ENCODE data around the gene LEKR1.
"Not testable (repeated sequence)": the region's sequence is repeated elsewhere in the genome, so short reads cannot be mapped to it uniquely, and the experiment has no call there.

The LEKR1 gene

DNA sequence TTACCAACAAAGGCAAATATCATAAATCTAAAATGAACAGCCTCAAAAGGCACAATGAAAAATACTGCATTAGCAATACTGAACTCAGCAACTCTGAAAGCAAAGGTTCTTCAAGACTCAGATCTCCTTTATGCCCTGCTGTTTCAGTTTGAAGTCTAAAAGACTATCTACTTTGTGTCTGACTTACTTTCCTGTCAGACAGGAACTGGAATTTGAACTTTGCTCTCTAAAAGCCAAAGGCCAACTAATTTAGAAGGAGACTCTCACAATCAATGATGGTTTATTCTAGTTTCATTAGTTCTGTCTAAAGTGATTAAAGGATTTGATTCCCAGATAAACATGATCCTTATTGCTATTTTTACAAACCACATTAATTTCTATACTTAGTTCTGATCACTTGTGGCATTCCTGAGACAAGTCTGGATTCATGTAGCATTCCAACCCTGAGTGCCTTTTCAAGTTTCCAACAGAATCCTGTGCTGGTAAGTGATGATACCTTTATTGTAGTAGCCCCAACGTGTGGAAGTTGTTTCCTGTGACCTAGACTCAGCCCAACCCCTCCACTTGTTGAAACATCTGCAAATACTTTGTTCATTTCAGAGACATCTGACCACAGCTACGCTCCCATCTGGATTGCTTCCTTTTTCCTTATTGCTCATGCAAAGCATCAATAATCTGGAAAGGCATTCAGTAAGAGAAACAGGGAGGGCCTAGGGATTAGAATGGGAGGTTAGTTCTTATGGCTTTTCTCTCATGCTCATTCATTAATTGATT lies 14.9 kb upstream of the LEKR1 start:
- no peak for DNase-seq

DNA sequence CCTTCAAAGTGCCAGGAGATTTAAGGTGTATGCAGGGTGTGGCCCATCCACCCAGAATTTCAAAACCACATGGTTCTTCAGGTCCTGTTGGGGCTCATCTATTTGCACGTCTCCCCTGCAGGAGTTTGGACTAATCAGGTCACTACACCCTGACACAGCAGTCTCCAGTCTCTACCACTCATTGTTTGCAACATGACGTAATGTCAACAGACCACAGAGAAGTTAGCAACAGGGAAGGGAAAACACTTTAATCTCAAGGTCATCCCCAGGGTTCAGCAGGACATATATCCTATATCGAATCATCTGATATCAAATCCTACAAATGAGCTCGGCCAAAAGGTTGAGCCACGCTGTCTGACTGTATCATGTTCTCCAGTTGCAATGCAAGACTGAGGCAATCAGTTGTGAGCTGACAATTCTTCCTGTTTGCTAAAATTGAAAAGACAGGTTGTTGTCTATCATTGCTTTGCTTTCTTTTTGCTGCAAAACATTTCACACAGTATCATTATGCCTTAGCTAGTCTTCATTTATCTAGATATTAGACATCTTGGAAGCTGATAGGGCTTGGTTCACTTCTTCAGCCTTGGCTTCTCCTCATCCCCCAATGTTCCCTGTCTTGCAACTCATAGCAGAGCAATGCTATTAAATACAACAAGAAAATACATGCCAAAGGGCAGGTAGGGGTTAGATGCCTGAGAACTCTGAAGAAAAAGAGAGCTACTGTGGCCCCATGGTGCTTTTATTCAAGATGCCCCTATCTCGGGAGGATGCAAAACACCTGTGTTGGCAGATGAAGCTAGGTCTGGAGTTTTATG lies 13.4 kb upstream of the LEKR1 start:
- no peak for DNase-seq

DNA sequence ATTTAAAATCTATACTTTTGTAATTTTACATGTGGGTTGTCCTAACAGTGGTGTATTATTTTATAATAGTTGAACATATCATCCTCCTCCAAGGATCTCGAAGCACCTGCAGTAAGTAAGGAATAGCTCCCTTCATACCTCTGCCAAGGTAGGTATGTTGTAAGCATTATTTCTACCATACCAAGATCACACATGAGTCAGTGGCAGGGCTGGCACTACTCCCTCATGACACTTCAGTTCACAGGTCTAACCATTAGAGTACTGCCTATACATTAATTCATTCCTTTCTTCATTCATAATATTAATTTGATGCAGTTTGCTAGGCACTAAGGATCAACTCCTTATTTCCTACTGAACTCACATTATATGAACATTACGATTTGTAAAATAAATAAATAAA lies 11.9 kb upstream of the LEKR1 start:
- DNase-seq, result no peak

DNA sequence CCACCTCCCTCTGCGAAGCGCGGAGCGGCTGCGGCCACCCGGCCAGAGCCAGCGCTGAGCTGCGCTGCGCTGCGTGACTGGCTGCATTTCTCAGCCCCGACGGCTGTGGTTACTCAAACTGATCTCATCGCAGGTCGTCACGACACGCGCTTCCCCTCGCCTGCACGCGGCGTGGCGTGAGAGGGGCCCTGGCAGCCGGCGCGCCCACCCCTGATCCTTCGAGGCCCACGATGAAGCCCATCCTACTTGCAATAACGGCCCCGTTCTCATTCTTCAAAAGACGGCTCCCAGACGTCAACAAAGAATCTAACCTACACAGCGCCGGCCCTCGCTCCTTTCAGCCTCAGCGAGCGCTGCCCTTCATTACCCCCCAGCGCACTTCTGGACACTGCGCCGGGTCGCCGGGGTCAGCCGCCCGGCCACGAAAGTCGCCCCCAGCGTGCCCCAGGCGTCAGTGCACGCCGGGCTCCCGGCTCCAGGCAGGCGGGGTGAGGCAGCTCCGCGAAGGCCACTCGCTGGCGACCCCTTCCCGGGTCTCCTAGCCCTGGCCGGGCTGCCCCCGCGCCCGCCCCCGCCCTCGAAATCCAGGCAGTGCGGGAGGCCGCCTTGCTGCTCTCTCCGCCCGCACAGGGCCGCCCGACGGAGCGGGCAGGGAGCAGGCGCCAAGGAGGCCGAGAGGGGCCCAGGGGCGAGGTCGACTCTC lies 9.9 kb upstream of the LEKR1 start:
- peak; percentile 41 for DNase-seq

DNA sequence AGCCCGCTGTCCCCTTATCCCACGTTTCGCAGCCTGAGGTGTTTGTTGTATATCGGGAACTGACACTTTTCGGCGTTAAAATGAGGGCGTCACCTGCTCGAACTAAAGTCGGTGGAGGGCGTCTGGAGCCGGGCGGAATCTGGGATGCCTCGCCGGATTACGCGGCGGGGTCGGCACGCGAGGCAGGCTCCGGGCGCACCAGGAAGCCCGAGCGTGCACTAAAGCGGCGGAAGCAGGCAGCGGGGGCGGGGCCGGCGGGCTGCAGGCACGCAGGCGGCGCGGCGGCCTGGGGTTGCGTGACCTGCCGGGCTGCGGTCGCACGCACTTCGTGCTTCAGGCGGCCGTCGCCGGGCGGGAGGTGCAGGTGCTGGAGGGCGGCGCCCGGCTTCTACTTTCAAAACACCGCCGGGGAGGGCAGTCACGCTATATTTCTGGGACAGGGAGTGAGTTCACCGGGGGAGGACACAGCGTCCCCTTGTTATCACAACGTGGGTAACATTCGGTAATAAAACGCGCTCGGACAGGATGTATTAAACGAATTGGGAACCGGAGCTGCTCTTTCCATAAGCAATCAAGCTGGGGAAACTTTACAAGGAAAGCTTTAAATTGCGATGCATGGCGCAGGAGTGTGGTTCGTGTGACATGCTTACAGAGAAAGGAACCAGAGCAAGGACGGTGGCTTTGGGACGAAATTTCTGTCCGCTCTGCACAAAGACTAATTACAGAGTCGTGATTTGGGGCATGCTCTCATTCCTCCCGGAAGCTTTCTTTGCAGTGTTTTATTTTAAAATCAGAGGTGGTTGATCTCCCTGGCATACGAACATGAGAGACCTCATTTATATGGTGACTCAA lies 9.1 kb upstream of the LEKR1 start:
- DNase-seq, result peak; percentile 87

DNA sequence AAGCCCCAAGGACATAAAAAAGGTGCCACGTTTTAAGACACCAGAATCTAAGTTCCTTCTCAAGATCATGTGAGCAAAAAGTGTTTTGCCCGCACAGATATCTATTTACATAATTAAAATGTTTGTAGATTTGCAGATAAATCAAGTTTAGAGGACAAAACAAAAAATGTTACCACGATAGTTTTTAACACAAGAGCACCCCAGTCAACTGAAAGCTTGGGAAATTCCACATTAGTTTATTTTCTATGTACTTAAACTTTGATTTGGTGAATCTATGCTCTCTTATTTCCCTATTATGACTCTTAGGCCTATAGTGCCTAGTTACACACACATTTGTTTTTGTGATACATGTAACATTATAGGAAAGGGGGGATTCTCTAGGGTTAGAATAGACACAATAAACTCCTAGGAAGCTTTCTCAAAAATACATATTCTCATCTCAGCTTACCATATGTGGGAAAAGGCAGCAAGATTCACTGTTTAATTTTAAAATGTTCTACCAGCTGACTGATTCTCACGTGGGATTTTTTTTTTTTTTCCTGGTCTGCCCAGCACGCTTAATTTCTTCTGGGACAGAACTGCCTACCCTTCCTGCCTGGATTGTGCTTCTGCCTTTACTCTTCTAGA lies 8.4 kb upstream of the LEKR1 start:
- no peak for DNase-seq

DNA sequence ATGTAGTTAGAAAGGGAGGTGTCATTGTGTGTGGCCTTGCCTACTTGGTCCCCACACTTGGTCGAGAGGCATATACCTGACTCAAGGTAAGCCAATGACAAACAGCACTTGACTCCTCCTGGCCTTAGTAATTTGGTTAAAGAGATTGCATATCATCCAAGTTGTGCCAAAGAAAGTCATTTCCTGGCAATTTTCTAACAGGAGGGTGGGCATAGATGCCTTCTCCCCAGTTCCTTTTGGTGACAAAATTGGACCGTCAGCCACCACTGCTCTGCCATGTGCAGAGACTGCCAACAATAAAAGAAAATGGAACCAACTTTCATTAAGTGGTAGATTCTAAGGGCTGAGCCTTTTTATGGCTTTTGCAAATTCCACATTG lies 7.9 kb upstream of the LEKR1 start:
- no peak for DNase-seq

DNA sequence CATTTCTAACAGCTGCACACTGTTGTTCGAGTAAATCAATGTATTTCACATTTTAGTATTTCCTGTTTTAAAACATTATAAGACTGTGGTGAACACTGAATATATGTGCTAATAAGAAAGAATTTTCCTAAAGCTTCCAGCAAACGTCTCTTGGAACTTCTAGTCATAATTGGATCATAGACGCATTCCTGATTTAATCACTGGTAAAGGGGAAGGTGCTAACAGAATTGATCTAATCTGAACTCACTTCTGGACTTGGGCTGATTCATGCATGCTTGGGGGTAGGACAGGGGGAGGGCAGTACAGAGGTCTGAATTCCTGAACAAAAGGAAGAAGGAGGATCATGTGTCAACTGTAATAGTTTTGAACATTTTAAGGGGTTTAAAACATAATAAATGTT lies 7.3 kb upstream of the LEKR1 start:
- no peak for DNase-seq

DNA sequence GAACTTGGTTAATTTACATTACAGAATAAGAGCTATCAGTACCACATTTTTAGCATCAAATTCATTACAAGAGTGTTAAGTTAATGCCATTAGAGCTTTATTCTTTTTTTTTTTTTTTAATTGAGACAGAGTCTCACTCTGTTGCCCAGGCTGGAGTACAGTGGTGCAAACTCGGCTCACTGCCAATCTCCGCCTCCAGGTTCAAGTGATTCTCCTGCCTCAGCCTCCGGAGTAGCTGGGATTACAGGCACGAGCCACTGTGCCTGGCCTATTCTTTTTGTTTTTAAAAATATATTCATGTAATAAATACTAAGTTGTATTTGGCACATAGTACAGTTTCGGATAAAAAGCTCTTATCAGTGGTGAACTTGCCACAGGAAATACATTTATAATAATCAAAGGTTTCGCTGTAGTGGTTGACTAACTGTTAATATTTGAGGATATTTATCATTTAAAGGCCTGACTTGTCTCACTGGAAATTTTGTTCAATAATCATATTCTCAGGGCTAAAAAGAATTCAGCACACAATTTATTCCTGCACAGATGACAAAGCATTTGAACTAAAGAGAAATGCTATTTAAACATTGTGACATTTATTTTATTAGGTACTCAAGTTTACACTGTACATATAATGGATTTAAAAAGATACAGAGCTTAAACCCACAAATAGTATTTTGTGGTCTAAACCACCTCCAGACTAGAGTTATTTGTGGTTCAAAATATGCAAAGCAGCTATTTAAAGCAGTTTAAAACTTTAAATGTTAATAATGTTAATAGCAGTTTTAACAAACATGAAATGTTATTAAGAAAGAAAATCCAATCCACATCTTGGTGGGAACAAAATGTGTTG lies 6.1 kb upstream of the LEKR1 start:
- no peak for DNase-seq

DNA sequence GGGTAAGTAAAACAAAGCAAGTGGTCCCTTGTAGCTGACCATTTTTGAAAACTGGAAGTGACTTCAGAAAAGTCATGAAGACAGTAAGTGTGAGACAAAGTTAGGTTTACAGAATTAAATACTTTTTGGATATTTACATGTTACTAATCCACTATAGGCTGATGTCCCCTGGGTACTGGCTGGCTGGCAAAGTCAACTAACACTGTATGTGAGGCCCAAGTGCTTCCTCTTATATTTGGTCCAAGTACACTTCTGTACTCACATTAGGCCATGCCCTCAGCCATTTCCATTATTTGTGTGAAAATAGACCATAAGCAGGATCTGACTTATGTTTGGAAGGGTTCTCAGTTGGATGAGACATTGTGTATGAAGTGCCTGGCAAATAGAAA lies 5.5 kb upstream of the LEKR1 start:
- no peak for DNase-seq

DNA sequence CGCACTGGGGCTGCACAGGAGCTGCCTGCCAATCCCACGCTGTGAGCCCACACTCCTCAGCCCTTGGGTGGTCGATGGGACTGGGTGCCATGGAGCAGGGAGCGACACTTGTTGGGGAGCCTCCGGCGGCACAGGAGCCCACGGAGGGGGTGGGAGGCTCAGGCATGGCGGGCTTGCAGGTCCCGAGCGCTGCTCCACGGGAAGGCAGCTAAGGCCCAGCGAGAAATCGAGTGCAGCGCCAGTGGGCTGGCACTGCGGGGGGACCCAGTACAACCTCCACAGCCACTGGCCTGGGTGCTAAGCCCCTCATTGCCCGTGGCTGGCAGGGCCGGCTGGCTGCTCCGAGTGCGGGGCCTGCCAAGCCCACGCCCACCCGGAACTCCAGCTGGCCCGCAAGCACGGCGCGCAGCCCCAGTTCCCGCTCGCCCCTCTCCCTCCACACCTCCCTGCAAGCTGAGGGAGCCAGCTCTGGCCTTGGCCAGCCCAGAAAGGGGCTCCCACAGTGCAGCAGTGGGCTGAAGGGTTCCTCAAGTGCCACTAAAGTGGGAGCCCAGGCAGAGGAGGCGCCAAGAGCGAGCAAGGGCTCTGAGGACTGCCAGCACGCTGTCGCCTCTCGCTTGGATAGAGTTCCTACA lies 3.4 kb upstream of the LEKR1 start:
- DNase-seq, result not testable (repeated sequence)

DNA sequence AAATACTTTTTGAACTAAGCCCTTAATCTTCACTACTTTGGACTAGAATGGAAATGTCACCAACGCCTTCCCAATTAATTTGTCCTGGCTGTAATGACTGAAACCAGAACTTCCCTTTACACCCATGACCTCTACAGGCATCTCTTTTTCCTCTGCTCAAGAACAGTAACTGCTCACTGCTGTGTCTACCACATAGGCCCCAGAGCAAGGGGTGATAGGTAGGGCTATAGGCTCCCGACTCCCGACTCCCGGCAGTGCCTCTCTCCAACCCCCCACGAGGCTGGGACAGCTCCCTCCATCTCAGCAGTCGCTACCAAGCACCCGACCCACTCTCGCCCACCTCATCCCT lies 384 bp upstream of the LEKR1 start:
- DNase-seq, result no peak

DNA sequence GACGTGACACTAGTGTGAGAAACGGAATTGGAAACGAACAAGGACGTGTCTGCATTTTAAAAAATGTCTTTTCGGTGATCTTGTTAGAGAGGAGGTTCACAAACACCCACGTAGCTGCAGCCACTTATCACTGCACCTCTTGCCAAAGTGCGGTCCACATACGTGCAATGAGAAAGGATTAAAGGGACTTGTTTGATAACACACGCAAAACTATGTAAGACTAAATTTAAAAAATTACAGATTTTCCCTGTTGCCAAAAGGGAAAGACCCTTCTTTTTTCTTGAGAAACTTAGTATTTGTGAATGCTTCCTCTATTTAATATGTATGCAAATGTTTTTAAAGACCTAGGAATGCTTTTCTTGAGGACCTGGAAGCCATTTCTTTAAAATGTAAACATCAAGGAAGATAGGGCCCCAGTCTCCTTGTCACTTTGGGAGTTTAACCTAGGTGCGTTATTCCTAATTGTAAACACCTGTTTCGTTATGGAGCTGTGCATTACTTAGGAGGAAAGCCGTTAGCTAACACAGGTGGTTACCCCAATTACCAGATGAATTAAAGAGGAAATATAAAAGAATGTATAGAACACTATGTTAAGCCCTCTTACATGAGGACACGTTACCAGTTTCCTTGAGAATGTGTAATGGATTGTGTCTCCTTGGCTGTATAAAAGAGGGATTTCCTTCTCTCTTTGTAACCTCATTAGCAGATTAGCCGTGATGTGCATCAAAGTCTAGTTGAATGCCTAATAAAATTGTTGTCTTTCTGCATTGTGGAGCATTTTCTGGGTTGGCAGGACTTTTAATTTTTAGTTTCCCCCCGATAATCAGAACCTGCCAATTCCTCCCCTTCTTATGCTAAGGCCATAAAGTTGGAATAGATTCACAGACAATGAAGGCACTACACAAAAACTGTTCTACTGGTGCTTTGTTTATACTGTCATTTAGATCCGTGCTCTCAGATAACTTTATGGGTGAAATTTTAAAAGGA lies 1.0 kb downstream of the LEKR1 start:
- DNase-seq, result no peak

DNA sequence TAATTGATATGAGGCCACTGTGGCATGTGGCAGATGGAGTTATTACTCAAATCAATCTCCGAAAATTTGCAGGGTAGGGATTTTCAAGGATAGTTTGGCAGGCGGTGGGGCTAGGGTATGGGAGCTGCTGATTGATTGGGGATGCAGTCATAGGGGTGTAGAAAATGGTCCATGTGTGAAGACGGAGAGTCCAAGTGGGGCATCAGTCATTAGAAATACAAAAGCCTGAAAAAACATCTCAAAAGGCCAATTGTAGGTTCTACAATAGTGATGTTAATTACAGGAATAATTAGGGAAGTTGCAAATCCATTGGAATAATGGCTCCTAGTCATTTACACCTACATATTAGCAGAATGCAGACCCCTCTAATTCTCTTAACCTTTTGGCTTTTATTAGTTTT lies 4.9 kb downstream of the LEKR1 start:
- no peak for DNase-seq

DNA sequence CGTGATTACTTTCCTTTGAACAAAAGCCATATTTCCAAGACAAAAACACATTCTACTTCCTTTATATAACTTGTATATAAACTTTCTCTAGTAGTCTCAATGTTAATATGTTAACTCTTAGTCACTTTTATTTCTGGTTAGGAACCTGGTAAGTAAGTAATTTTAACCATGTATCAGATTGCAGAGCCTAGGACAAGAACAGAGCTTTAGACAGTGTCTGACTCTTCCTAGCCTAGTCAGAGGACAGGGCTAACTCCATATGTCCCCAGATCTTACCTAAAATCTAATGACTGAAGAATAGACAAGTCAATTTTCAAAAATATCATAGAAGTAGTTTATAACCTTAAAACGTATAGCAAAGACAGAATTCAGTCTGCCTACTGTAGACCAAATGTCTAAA lies 8.3 kb downstream of the LEKR1 start:
- no peak for DNase-seq

DNA sequence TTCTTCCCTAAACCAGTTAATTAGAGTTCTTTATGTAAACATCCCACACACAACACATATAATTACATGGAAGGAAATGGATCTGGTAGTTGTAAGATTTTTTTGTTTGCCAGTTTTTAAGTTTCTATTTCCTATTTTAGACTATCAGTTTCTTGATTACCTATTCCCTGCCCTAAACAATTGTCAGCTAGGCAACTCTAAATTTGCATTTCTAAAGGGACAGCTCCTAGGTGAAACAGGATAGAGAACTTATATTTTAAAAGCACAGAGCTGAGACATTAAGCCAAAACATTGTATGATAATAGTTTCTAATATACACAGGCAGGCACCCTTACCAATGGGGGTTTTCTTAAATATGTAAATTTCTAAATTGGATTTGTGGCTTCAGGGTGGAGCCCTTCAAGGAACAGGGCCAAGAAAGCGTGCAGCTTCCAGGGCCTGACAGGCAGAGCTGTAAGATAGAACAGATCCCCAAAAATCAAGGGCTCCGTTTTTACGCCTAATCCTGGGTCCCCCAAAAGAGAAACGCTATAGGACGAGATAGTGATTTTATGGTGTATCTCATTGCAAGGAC lies 8.9 kb downstream of the LEKR1 start:
- no peak for DNase-seq

DNA sequence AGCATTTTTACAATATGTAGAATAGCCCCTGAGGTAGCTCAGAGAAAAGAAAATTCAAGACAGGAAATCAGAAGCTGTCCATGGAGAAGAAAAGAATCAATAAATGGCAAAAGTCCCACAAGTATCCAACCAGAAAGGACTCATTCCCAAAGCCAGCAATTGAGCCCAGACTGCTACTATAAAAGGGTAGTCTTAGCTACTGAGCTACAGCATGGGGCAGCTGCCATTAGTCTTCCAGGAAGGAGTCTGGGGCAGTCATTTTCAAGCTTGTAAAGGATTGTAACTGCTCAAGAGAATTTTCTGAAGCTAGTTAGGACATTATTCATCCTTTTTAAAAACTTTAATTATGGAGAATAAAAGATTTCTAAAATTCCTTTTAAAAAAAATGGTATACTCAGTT lies 10.5 kb downstream of the LEKR1 start:
- no peak for DNase-seq

DNA sequence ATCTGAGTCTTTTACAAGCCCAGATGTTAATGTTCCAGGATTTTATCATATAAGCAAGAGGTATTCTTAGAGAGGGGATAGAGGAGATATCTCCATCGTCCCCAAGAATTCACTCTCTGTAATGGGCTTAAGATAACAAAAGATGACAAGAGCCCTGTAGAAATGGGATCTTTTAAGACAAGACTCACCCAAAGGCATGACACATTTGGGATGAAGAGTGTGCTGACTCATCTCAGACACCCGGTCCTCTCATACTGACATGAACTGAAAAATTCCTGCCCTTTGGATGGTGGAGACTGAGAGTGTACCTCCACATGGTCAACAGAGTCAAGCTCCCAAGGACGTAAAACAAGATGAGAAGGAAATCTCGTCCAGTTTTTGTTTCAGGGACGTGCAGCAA lies 11.0 kb downstream of the LEKR1 start:
- no peak for DNase-seq

DNA sequence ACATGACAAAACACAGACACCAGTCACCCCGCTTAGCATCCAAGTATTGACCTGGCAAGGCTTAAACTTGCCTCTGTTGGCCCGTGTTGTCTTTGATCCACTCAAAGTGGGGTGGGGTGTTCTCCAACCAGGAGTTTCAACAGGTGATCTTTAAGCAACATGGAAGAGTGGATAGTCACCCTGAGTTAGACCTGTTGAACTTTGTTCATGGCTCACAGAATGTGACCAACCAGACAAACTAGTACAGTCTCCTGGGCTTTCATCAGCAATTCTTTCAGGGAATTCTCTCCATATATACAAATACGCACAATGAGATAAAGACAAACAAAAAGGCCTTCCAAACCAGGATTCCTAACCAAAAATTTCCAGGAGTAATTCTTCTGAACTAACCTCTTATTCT lies 11.9 kb downstream of the LEKR1 start:
- DNase-seq, result no peak
